ENCODE results near the gene GRM6. TPM values are rescaled to one million over a fixed set of nuclear protein-coding genes. Genes with fewer than 3 reads are reported as not detected.

The GRM6 gene
- total RNA-seq, 4 donors from 2014 or later, result not detected

GRCh38 chr5:178988436-178989220, 6.5 kb downstream of the GRM6 start:
- peaks cover 0 to 41% (median 3%) of the 10 kb centered on the region in 4 donors for H3K9me3 ChIP-seq
- no peak overlapping the region for H3K4me3 ChIP-seq
- H3K4me1 ChIP-seq, result no peaks in the 10 kb centered on the region
- H3K36me3 ChIP-seq, result no peaks in the 10 kb centered on the region
- no peak for TF ChIP-seq POLR2A (IDR thresholded peaks at IDR 0.05)
- H3K27me3 ChIP-seq, result no peaks in the 10 kb centered on the region
- no peak overlapping the region for H3K27ac ChIP-seq
- no peak for DNase-seq

- DNase-seq, result no peak
- no peak for TF ChIP-seq CTCF (IDR thresholded peaks at IDR 0.05)
- TF ChIP-seq POLR2A (IDR thresholded peaks at IDR 0.05), result no peak
- Histone ChIP-seq H3K4me1 (no peaks in the 10 kb centered on the region), H3K36me3 (no peaks in the 10 kb centered on the region), H3K27me3 (no peaks in the 10 kb centered on the region), H3K9me3 (peaks cover 0 to 56% (median 3%) of the 10 kb centered on the region in 4 donors), H3K4me3 (no peak overlapping the region), H3K27ac (no peak overlapping the region)
These were observed 8.7 kb downstream of the GRM6 start for GRCh38 chr5:178986326-178986960.

GRCh38 chr5:178984145-178985072, 10.7 kb downstream of the GRM6 start:
- no peak for TF ChIP-seq CTCF (IDR thresholded peaks at IDR 0.05)
- TF ChIP-seq POLR2A (IDR thresholded peaks at IDR 0.05), result no peak
- no peak for DNase-seq
- Histone ChIP-seq H3K36me3 (no peaks in the 10 kb centered on the region), H3K4me1 (no peaks in the 10 kb centered on the region), H3K9me3 (peaks cover 0 to 57% (median 3%) of the 10 kb centered on the region in 4 donors), H3K27me3 (no peaks in the 10 kb centered on the region), H3K4me3 (no peak overlapping the region), H3K27ac (no peak overlapping the region)

- no peak for DNase-seq
- Histone ChIP-seq H3K4me3 (no peak overlapping the region), H3K4me1 (no peaks in the 10 kb centered on the region), H3K27me3 (no peaks in the 10 kb centered on the region), H3K36me3 (no peaks in the 10 kb centered on the region), H3K9me3 (peaks cover 0 to 63% (median 3%) of the 10 kb centered on the region in 4 donors), H3K27ac (no peak overlapping the region)
- TF ChIP-seq CTCF (IDR thresholded peaks at IDR 0.05) (no peak), POLR2A (IDR thresholded peaks at IDR 0.05) (no peak)
These were observed 11.4 kb downstream of the GRM6 start for GRCh38 chr5:178983728-178984127.

GRCh38 chr5:178982941-178983340, 12.2 kb downstream of the GRM6 start:
- Histone ChIP-seq H3K4me3 (no peak overlapping the region), H3K4me1 (no peaks in the 10 kb centered on the region), H3K9me3 (peaks cover 0 to 67% (median 3%) of the 10 kb centered on the region in 4 donors), H3K36me3 (no peaks in the 10 kb centered on the region), H3K27ac (no peak overlapping the region), H3K27me3 (no peaks in the 10 kb centered on the region)
- TF ChIP-seq POLR2A (IDR thresholded peaks at IDR 0.05), result no peak
- no peak for TF ChIP-seq CTCF (IDR thresholded peaks at IDR 0.05)
- no peak for DNase-seq
